ENCODE results near the gene STKLD1.

Gene STKLD1

GRCh38 chr9:133406480-133407307, 30.5 kb downstream of the STKLD1 start:
- peak; percentile 51 for DNase-seq (ENCODE audit: low read depth, low spot score)

DNA sequence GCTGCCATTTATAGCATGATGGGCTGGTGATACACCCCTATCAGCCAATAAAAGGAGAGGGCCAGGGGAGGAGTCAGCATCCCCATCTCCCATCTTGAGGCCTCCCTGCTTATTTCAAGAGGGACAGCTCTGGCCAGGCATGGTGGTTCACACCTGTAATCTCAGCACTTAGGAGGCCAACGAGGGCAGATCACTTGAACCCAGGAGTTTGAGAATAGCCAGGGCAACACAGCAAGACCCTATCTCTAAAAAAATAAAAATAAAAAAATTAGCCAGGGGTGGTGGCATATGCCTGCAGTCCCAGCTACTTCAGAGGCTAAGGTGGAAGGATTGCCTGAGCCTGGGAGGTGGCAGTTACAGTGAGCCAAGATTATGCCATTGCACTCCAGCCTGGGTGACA, 31.9 kb downstream of the STKLD1 start:
- no peak for DNase-seq (ENCODE audit: low read depth, low spot score)

GRCh38 chr9:133415170-133415569, 39.0 kb downstream of the STKLD1 start:
- DNase-seq (ENCODE audit: low read depth, low spot score), result no peak

DNA sequence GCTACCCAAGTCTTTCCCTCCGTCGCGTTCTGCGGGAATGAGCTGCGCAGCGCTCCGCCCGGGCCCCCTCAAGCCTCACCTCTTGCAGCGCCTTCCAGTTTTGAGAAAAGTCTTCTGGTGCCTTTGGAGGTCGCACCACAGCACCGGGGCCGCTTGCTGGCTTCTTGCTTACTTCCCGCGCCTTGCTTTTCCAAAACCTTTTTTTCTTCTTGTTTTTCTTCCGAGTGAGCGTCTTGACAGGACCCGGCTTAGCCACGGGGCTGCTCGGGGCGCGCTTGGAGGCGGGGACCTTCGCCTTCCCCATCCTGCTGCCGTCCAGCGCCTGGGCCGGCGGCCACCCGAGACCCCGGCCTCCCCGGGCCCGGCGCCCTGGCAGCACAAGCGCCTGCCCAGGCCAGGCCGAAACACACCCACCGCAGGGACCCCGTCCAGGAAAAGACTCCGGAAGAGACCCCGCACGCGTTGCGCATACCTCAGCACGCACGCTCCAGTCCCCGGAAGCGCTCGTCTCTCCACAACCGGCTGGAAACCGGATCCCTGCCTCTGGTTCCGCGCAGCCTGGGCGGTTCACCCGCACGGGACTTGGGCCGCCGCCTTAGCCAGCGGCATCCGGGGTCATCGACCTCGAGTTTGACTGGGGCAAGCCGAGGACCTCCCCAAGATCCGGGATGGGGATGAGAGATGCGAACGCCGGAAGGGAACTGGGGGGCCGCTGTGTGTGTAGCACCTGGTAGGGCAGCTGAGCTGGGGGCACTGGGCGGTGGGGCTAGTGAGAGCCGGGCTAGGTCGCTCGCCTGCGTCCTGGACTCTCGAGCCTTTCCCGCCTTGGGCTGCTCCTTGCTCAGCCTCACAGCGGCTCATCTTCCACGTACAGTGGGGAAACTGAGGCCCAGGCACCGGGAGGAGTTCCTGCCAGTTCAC, 41.6 kb downstream of the STKLD1 start, which contains the start of gene REXO4:
TSS of gene REXO4 (minus strand) at position 470 of the 921 bp plus-strand sequence. CDS start at position 304, 166 bp downstream.
- DNase-seq (ENCODE audit: low read depth, low spot score), result peak; percentile 66

GRCh38 chr9:133419005-133419404, 42.8 kb downstream of the STKLD1 start:
- DNase-seq (ENCODE audit: low read depth, low spot score), result no peak

DNA sequence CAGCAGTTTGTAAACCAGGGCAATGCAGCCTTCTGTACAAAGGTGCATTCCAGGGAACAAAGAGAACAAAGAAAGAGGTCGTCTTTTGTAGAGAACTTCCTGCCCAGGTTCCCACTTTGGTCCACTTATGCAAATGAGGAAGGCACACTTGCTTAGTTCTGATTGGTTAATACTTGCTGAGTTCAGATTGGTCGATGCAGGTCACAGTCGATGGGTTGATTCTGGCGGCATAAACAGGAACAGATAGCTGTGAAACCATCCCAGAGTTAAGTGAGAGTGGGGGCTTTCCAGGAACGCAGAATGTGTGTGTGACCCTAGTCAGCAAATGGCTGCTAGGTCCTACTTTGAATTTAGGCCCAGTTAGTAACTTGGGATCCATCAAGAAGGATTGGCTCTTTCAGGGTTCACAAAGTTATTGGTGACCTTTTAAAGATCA, 44.2 kb downstream of the STKLD1 start:
- no peak for DNase-seq (ENCODE audit: low read depth, low spot score)

- DNase-seq (ENCODE audit: low read depth, low spot score), result no peak
Observed at GRCh38 chr9:133421615-133422542, 45.7 kb downstream of the STKLD1 start, which contains the start of gene ADAMTS13. TSS of gene ADAMTS13 (plus strand) at chr9:133422367. CDS start at chr9:133422444, 77 bp downstream.

- DNase-seq (ENCODE audit: low read depth, low spot score), result no peak
Observed at GRCh38 chr9:133423216-133423615, 47.0 kb downstream of the STKLD1 start.

DNA sequence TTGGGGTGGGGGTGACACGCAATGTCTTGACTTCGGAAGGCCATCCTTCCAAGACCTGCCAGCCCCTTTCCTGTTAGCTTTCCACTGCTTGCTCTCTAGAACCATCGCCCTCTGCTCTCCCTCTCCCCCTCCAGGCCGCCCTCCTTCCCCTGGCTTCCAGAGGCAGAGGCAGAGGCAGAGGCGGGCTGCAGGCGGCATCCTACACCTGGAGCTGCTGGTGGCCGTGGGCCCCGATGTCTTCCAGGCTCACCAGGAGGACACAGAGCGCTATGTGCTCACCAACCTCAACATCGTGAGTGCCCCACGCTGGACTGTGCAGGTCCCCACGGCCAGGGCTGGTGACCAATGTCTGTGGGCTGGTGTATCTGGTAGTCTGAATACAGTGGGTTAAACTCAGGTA, 48.0 kb downstream of the STKLD1 start:
- no peak for DNase-seq (ENCODE audit: low read depth, low spot score)

GRCh38 chr9:133425049-133425632, 49.0 kb downstream of the STKLD1 start:
- DNase-seq (ENCODE audit: low read depth, low spot score), result no peak

DNA sequence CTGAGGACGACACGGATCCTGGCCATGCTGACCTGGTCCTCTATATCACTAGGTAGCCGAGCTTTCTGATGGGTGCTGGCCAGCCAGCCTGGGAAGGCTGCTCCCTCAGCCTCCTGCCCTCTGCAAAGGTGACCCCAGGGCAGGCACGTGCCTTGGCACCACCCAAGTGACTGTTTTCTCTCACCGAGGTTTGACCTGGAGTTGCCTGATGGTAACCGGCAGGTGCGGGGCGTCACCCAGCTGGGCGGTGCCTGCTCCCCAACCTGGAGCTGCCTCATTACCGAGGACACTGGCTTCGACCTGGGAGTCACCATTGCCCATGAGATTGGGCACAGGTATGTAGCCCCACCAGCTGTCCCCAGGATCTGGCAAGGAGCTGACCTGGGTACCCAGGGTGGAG, 49.8 kb downstream of the STKLD1 start:
- no peak for DNase-seq (ENCODE audit: low read depth, low spot score)

- no peak for DNase-seq (ENCODE audit: low read depth, low spot score)
Observed at GRCh38 chr9:133427658-133428348, 51.6 kb downstream of the STKLD1 start.

GRCh38 chr9:133428617-133429101, 52.5 kb downstream of the STKLD1 start:
- DNase-seq (ENCODE audit: low read depth, low spot score), result no peak

- DNase-seq (ENCODE audit: low read depth, low spot score), result no peak
Observed at GRCh38 chr9:133429214-133429613, 53.0 kb downstream of the STKLD1 start.

GRCh38 chr9:133429641-133430161, 53.5 kb downstream of the STKLD1 start:
- DNase-seq (ENCODE audit: low read depth, low spot score), result no peak

- no peak for DNase-seq (ENCODE audit: low read depth, low spot score)
Observed at GRCh38 chr9:133430244-133430643, 54.1 kb downstream of the STKLD1 start.

DNA sequence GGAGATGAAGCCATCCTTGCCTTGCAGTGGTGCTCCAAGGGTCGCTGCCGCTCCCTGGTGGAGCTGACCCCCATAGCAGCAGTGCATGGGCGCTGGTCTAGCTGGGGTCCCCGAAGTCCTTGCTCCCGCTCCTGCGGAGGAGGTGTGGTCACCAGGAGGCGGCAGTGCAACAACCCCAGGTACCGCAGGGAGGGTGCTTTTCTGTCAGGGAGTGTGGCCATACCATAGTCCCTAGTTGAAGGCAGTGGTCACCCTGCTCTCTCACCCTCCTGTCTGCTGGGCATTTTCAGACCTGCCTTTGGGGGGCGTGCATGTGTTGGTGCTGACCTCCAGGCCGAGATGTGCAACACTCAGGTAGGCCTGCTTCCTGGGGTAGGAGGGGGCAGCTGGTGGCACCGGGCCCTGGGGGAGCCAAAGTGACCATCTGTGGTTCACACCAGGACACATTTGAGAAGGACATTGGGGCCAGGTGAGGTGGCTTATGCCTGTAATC, 57.2 kb downstream of the STKLD1 start:
- no peak for DNase-seq (ENCODE audit: low read depth, low spot score)

- DNase-seq (ENCODE audit: low read depth, low spot score), result no peak
Observed at GRCh38 chr9:133436681-133437080, 60.5 kb downstream of the STKLD1 start.

- no peak for DNase-seq (ENCODE audit: low read depth, low spot score)
Observed at GRCh38 chr9:133437753-133438531, 61.8 kb downstream of the STKLD1 start.
